ENCODE results near the gene HECW1. TPM values are rescaled to one million over a fixed set of nuclear protein-coding genes. Genes with fewer than 3 reads are reported as not detected.

The HECW1 gene
- total RNA-seq, 2 experiments from 2014 or later: not detected

GRCh38 chr7:43385309-43385680 lies 272.8 kb downstream of the HECW1 start:
- Mint-ChIP-seq H3K9me3 (ENCODE audit: low read depth) (no peaks in the 10 kb centered on the region), H3K27ac (no peak overlapping the region), H3K27me3 (peaks cover 9% of the 10 kb centered on the region), H3K36me3 (no peaks in the 10 kb centered on the region), H3K4me3 (no peak overlapping the region), H3K4me1 (peaks cover 5% of the 10 kb centered on the region)
- ATAC-seq (no peak), DNase-seq (no peak)
- CTCF ChIA-PET: interaction anchor here (0.6 kb wide), 1 partner anchor 332 kb away, joined by 4 read pairs; no protein-coding TSS in a partner anchor

GRCh38 chr7:43385856-43386255 lies 273.4 kb downstream of the HECW1 start:
- peaks cover 5% of the 10 kb centered on the region for H3K4me1 Mint-ChIP-seq
- no peak for DNase-seq
- no peak overlapping the region for H3K27ac Mint-ChIP-seq
- CTCF ChIA-PET: interaction anchor here (0.6 kb wide), 2 partner anchors 331 to 1423 kb away, joined by 3 to 4 read pairs; no protein-coding TSS in a partner anchor
- peaks cover 6% of the 10 kb centered on the region for H3K27me3 Mint-ChIP-seq
- H3K36me3 Mint-ChIP-seq: no peaks in the 10 kb centered on the region
- no peak overlapping the region for H3K4me3 Mint-ChIP-seq
- ATAC-seq: no peak
- no peaks in the 10 kb centered on the region for H3K9me3 Mint-ChIP-seq (ENCODE audit: low read depth)

GRCh38 chr7:43387932-43388331 lies 275.5 kb downstream of the HECW1 start:
- Mint-ChIP-seq H3K36me3 (no peaks in the 10 kb centered on the region), H3K27ac (no peak overlapping the region), H3K4me1 (peaks cover 5% of the 10 kb centered on the region), H3K27me3 (peaks cover 5% of the 10 kb centered on the region), H3K9me3 (ENCODE audit: low read depth) (no peaks in the 10 kb centered on the region), H3K4me3 (no peak overlapping the region)
- ATAC-seq (no peak), DNase-seq (no peak)
- CTCF ChIA-PET: no interaction called here

- DNase-seq (no peak), ATAC-seq (no peak)
- Mint-ChIP-seq H3K9me3 (ENCODE audit: low read depth) (no peaks in the 10 kb centered on the region), H3K27ac (no peak overlapping the region), H3K4me3 (no peak overlapping the region), H3K27me3 (peaks cover 9% of the 10 kb centered on the region), H3K36me3 (no peaks in the 10 kb centered on the region), H3K4me1 (peaks cover 5% of the 10 kb centered on the region)
- CTCF ChIA-PET: interaction anchor here (0.9 kb wide), 1 partner anchor 49 kb away, joined by 3 read pairs; no protein-coding TSS in a partner anchor
Observed at GRCh38 chr7:43390576-43390975, 278.1 kb downstream of the HECW1 start.

- H3K36me3 Mint-ChIP-seq: no peaks in the 10 kb centered on the region
Observed at GRCh38 chr7:43391518-43391917, 279.1 kb downstream of the HECW1 start.

GRCh38 chr7:43392638-43393330 lies 280.3 kb downstream of the HECW1 start:
- CTCF ChIA-PET: interaction anchor here (1.4 kb wide), 1 partner anchor 47 kb away, joined by 3 read pairs; no protein-coding TSS in a partner anchor
- Mint-ChIP-seq H3K4me1 (no peaks in the 10 kb centered on the region), H3K27me3 (peaks cover 22% of the 10 kb centered on the region), H3K9me3 (ENCODE audit: low read depth) (no peaks in the 10 kb centered on the region), H3K27ac (no peak overlapping the region), H3K36me3 (no peaks in the 10 kb centered on the region), H3K4me3 (no peak overlapping the region)
- DNase-seq (no peak), ATAC-seq (no peak)

More at GRCh38 chr7:43391518-43391917, 279.1 kb downstream of the HECW1 start:
- DNase-seq (no peak), ATAC-seq (no peak)
- no peaks in the 10 kb centered on the region for H3K9me3 Mint-ChIP-seq (ENCODE audit: low read depth)
- CTCF ChIA-PET: no interaction called here
- H3K4me3 Mint-ChIP-seq: no peak overlapping the region
- no peak overlapping the region for H3K27ac Mint-ChIP-seq
- peaks cover 13% of the 10 kb centered on the region for H3K27me3 Mint-ChIP-seq
- H3K4me1 Mint-ChIP-seq: no peaks in the 10 kb centered on the region

GRCh38 chr7:43394441-43395130 lies 282.1 kb downstream of the HECW1 start:
- no peak for DNase-seq
- H3K4me3 Mint-ChIP-seq: no peak overlapping the region
- no peaks in the 10 kb centered on the region for H3K36me3 Mint-ChIP-seq
- no peak overlapping the region for H3K27ac Mint-ChIP-seq
- H3K4me1 Mint-ChIP-seq: no peaks in the 10 kb centered on the region
- CTCF ChIA-PET: no interaction called here
- H3K9me3 Mint-ChIP-seq (ENCODE audit: low read depth): no peaks in the 10 kb centered on the region
- no peak for ATAC-seq
- H3K27me3 Mint-ChIP-seq: peaks cover 29% of the 10 kb centered on the region

GRCh38 chr7:43395351-43395750 lies 282.9 kb downstream of the HECW1 start:
- CTCF ChIA-PET: no interaction called here

GRCh38 chr7:43396187-43396740 lies 283.8 kb downstream of the HECW1 start:
- no peak overlapping the region for H3K27ac Mint-ChIP-seq
- no peaks in the 10 kb centered on the region for H3K9me3 Mint-ChIP-seq (ENCODE audit: low read depth)
- CTCF ChIA-PET: no interaction called here
- no peak overlapping the region for H3K4me3 Mint-ChIP-seq
- no peaks in the 10 kb centered on the region for H3K4me1 Mint-ChIP-seq
- H3K36me3 Mint-ChIP-seq: no peaks in the 10 kb centered on the region
- DNase-seq (no peak), ATAC-seq (no peak)
- peaks cover 35% of the 10 kb centered on the region for H3K27me3 Mint-ChIP-seq

More at GRCh38 chr7:43395351-43395750, 282.9 kb downstream of the HECW1 start:
- Mint-ChIP-seq H3K4me1 (no peaks in the 10 kb centered on the region), H3K9me3 (ENCODE audit: low read depth) (no peaks in the 10 kb centered on the region), H3K27ac (no peak overlapping the region), H3K36me3 (no peaks in the 10 kb centered on the region), H3K27me3 (peaks cover 30% of the 10 kb centered on the region), H3K4me3 (no peak overlapping the region)
- DNase-seq (no peak), ATAC-seq (no peak)

GRCh38 chr7:43398831-43399230 lies 286.4 kb downstream of the HECW1 start:
- H3K4me1 Mint-ChIP-seq: no peaks in the 10 kb centered on the region
- DNase-seq: no peak
- no peak overlapping the region for H3K27ac Mint-ChIP-seq
- no peaks in the 10 kb centered on the region for H3K36me3 Mint-ChIP-seq
- ATAC-seq: no peak
- H3K4me3 Mint-ChIP-seq: no peak overlapping the region
- H3K27me3 Mint-ChIP-seq: peaks cover 47% of the 10 kb centered on the region
- CTCF ChIA-PET: no interaction called here
- no peaks in the 10 kb centered on the region for H3K9me3 Mint-ChIP-seq (ENCODE audit: low read depth)

GRCh38 chr7:43405948-43406347 lies 293.5 kb downstream of the HECW1 start:
- no peak for ATAC-seq
- CTCF ChIA-PET: no interaction called here
- H3K27ac Mint-ChIP-seq: no peak overlapping the region

GRCh38 chr7:43406961-43407360 lies 294.5 kb downstream of the HECW1 start:
- H3K4me3 Mint-ChIP-seq: no peak overlapping the region
- DNase-seq (no peak), ATAC-seq (no peak)
- no peaks in the 10 kb centered on the region for H3K36me3 Mint-ChIP-seq
- CTCF ChIA-PET: no interaction called here
- no peaks in the 10 kb centered on the region for H3K4me1 Mint-ChIP-seq
- H3K9me3 Mint-ChIP-seq (ENCODE audit: low read depth): no peaks in the 10 kb centered on the region
- no peak overlapping the region for H3K27ac Mint-ChIP-seq
- H3K27me3 Mint-ChIP-seq: peaks cover 7% of the 10 kb centered on the region

More at GRCh38 chr7:43405948-43406347, 293.5 kb downstream of the HECW1 start:
- Mint-ChIP-seq H3K4me1 (no peaks in the 10 kb centered on the region), H3K36me3 (no peaks in the 10 kb centered on the region), H3K27me3 (peaks cover 15% of the 10 kb centered on the region), H3K4me3 (no peak overlapping the region), H3K9me3 (ENCODE audit: low read depth) (no peaks in the 10 kb centered on the region)
- no peak for DNase-seq

GRCh38 chr7:43408981-43409380 lies 296.5 kb downstream of the HECW1 start:
- CTCF ChIA-PET: interaction anchor here (1.1 kb wide), 1 partner anchor 31 kb away, joined by 3 read pairs; no protein-coding TSS in a partner anchor
- Mint-ChIP-seq H3K4me3 (no peak overlapping the region), H3K4me1 (no peaks in the 10 kb centered on the region), H3K9me3 (ENCODE audit: low read depth) (no peaks in the 10 kb centered on the region), H3K27me3 (no peaks in the 10 kb centered on the region), H3K36me3 (no peaks in the 10 kb centered on the region), H3K27ac (no peak overlapping the region)
- DNase-seq (no peak), ATAC-seq (no peak)

GRCh38 chr7:43417455-43417854 lies 305.0 kb downstream of the HECW1 start:
- Mint-ChIP-seq H3K9me3 (ENCODE audit: low read depth) (no peaks in the 10 kb centered on the region), H3K27me3 (peaks cover 21% of the 10 kb centered on the region), H3K36me3 (no peaks in the 10 kb centered on the region), H3K4me1 (no peaks in the 10 kb centered on the region), H3K4me3 (no peak overlapping the region), H3K27ac (no peak overlapping the region)
- no peak for DNase-seq
- no peak for ATAC-seq
- CTCF ChIA-PET: no interaction called here

All from activated CD8-positive, alpha-beta memory T cell treated with anti-CD3 and anti-CD28 coated beads, Interleukin-2, amount 10 ng/mL, durations not matched to agents 7 days and 5 days (primary cell).